ENCODE data around the gene UGT2B17.

DNA sequence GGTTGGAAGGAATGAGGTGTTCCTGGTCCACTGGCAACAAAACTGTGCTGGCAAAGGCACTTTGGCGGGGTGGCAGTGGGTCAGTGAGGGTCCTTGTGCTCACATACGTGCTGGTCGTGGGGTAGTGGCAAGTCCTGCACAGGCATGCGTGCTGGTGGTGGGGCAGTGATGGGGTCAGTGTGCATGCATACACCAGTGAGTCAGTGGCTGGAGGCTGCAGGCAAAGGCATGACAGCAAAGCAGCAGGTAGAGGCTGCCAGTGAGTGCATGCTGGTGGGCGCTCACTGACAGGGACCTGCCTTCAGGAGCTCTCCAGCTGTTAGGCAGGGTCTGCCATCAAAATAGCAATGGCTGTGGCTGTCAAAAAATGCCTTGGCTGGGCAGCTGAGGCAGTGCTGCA, 86.8 kb downstream of the UGT2B17 start:
- TF ChIP-seq, protein P1, sequence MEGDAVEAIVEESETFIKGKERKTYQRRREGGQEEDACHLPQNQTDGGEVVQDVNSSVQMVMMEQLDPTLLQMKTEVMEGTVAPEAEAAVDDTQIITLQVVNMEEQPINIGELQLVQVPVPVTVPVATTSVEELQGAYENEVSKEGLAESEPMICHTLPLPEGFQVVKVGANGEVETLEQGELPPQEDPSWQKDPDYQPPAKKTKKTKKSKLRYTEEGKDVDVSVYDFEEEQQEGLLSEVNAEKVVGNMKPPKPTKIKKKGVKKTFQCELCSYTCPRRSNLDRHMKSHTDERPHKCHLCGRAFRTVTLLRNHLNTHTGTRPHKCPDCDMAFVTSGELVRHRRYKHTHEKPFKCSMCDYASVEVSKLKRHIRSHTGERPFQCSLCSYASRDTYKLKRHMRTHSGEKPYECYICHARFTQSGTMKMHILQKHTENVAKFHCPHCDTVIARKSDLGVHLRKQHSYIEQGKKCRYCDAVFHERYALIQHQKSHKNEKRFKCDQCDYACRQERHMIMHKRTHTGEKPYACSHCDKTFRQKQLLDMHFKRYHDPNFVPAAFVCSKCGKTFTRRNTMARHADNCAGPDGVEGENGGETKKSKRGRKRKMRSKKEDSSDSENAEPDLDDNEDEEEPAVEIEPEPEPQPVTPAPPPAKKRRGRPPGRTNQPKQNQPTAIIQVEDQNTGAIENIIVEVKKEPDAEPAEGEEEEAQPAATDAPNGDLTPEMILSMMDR (IDR thresholded peaks at IDR 0.05; ENCODE audit: borderline replicate concordance, extremely low read depth, low read length, poor library complexity, severe bottlenecking) = no peak
- TF ChIP-seq EZH2 (IDR thresholded peaks at IDR 0.05; ENCODE audit: borderline replicate concordance, low read depth, low read length, severe bottlenecking) = no peak

All from DND-41 (cell line).